ENCODE results near the gene UPF1. TPM values are rescaled to one million over a fixed set of nuclear protein-coding genes. Genes with fewer than 3 reads are reported as not detected.
"Not testable (repeated sequence)": the region's sequence is repeated elsewhere in the genome, so short reads cannot be mapped to it uniquely, and the experiment has no call there.

UPF1 gene
- total RNA-seq, 1 experiment from 2014 or later = 96.6 TPM

DNA sequence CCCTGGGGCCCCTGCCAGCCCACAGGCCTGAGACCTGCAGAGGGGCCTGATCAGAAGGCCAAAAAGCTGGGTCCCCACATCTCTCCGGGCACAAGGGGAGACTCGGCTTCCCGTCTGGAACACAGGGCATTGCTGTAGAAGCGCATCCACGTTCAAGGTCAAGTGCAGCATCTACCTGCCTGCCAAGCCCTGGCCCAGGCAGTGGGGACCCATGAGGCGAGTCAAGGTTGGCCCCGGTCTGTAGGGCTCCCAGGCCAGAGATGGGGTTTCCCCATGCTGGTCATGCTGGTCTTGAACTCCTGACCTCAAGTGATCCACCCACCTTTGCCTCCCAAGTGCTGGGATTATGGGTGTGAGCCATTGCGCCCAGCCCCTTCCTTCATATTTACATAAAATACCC is 27.1 kb upstream of the UPF1 start:
- DNase-seq = no peak
- no peaks in the 10 kb centered on the region for H3K27me3 ChIP-seq (replicated peaks; ENCODE audit: control insufficient read depth, insufficient read depth, low read length)
- H3K9me3 Mint-ChIP-seq (ENCODE audit: unreplicated experiment) = no peaks in the 10 kb centered on the region
- no peak overlapping the region for H3K4me3 Mint-ChIP-seq (ENCODE audit: unreplicated experiment)
- ChIA-PET CTCF (no interaction called here), POLR2A (no interaction called here)
- H3K27ac Mint-ChIP-seq (ENCODE audit: unreplicated experiment) = no peak overlapping the region
- H3K4me1 ChIP-seq = no peaks in the 10 kb centered on the region
- intact Hi-C loops (cut with micrococcal nuclease; ENCODE audit: unreplicated experiment) = no loop called here
- H3K27me3 Mint-ChIP-seq (ENCODE audit: insufficient read depth, unreplicated experiment) = no peaks in the 10 kb centered on the region
- H3K4me3 ChIP-seq (ENCODE audit: low read depth, low read length) = no peak overlapping the region
- TF ChIP-seq, protein P1, sequence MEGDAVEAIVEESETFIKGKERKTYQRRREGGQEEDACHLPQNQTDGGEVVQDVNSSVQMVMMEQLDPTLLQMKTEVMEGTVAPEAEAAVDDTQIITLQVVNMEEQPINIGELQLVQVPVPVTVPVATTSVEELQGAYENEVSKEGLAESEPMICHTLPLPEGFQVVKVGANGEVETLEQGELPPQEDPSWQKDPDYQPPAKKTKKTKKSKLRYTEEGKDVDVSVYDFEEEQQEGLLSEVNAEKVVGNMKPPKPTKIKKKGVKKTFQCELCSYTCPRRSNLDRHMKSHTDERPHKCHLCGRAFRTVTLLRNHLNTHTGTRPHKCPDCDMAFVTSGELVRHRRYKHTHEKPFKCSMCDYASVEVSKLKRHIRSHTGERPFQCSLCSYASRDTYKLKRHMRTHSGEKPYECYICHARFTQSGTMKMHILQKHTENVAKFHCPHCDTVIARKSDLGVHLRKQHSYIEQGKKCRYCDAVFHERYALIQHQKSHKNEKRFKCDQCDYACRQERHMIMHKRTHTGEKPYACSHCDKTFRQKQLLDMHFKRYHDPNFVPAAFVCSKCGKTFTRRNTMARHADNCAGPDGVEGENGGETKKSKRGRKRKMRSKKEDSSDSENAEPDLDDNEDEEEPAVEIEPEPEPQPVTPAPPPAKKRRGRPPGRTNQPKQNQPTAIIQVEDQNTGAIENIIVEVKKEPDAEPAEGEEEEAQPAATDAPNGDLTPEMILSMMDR (IDR thresholded peaks at IDR 0.05; ENCODE audit: insufficient read depth in 1 of 2, low read depth in 1 of 2, low read length in 1 of 2, severe bottlenecking in 1 of 2, unreplicated experiment in 1 of 2) = no peak
- H3K36me3 ChIP-seq (ENCODE audit: control insufficient read depth, insufficient read depth, low read length) = no peaks in the 10 kb centered on the region
- no peaks in the 10 kb centered on the region for H3K4me1 Mint-ChIP-seq (ENCODE audit: low read depth, unreplicated experiment)
- no TSS peak for BruUV-seq (replicated peaks)
- no peaks in the 10 kb centered on the region for H3K9me3 ChIP-seq
- no peaks in the 10 kb centered on the region for H3K36me3 Mint-ChIP-seq (ENCODE audit: insufficient read depth, unreplicated experiment)

DNA sequence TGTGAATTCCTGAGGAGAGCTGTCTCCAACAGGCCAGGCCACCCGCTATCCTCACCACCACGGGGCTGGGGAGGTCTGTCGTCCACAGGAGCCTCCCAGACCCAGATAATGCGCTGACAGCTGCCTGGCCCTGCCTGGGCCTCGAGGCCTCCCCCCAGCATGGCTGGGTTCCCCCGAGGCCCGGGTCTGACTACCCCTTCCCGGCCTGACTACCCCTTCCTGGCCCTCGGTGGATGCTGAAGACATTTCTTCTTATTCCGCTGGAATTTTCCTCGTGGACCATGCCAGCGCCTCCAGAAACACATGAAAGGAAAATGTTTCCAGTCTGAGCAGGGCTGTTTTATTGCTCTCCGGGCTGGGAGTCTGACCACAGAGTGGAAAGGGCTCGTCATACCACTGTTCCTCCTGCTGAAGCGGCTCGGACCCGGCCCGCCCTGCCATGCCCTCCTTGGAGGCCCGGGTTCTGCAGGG is 23.9 kb upstream of the UPF1 start:
- Mint-ChIP-seq H3K4me1 (ENCODE audit: low read depth, unreplicated experiment) (no peaks in the 10 kb centered on the region), H3K36me3 (ENCODE audit: insufficient read depth, unreplicated experiment) (no peaks in the 10 kb centered on the region), H3K27ac (ENCODE audit: unreplicated experiment) (no peak overlapping the region), H3K9me3 (ENCODE audit: unreplicated experiment) (no peaks in the 10 kb centered on the region), H3K4me3 (ENCODE audit: unreplicated experiment) (no peak overlapping the region), H3K27me3 (ENCODE audit: insufficient read depth, unreplicated experiment) (no peaks in the 10 kb centered on the region)
- no TSS peak for BruUV-seq (replicated peaks)
- H3K9me3 ChIP-seq = no peaks in the 10 kb centered on the region
- no peak for DNase-seq
- no peaks in the 10 kb centered on the region for H3K27me3 ChIP-seq (replicated peaks; ENCODE audit: control insufficient read depth, insufficient read depth, low read length)
- no peaks in the 10 kb centered on the region for H3K4me1 ChIP-seq
- H3K36me3 ChIP-seq (ENCODE audit: control insufficient read depth, insufficient read depth, low read length) = no peaks in the 10 kb centered on the region
- POLR2A ChIA-PET = no interaction called here
- intact Hi-C loops (cut with micrococcal nuclease; ENCODE audit: unreplicated experiment) = no loop called here
- TF ChIP-seq, protein P1 (IDR thresholded peaks at IDR 0.05; ENCODE audit: insufficient read depth in 1 of 2, low read depth in 1 of 2, low read length in 1 of 2, severe bottlenecking in 1 of 2, unreplicated experiment in 1 of 2) = no peak
- no peak overlapping the region for H3K4me3 ChIP-seq (ENCODE audit: low read depth, low read length)
- CTCF ChIA-PET = no interaction called here

DNA sequence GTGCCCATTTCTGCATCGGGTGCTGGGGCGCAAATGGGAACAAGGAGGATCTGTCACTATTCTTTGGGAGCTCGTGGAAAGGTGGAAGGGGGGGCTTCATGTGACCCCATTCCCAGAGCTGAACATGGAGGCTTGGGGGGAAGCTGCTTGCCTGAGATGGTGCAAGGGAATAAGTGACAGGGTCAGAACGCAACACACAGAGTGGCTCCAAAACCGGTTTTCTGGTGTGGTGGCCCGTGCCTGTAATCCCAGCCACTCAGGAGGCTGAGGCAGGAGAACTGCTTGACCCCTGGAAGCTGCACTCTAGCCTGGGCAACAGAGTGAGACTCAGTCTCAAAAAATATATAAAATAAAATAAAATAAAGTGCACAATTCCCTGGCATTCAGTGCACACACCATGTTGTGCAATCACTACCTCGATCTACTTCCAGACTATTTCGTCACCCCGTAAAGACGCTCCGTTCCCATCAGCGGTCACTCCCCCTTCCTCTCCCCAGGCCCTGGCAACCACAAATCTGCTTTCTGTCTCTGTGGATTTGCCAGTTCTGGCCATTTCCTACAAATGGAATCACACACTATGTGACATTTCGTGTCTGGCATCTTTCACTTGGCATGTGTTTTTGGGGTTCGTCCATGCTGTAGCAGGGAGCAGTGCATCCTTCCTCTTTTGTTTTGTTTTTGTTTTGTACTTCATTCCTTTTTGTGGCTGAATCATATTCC is 22.4 kb upstream of the UPF1 start:
- H3K36me3 Mint-ChIP-seq (ENCODE audit: insufficient read depth, unreplicated experiment) = no peaks in the 10 kb centered on the region
- no peak for DNase-seq
- H3K4me1 ChIP-seq = no peaks in the 10 kb centered on the region
- intact Hi-C loops (cut with micrococcal nuclease; ENCODE audit: unreplicated experiment) = no loop called here
- H3K27ac Mint-ChIP-seq (ENCODE audit: unreplicated experiment) = no peak overlapping the region
- H3K27me3 ChIP-seq (replicated peaks; ENCODE audit: control insufficient read depth, insufficient read depth, low read length) = no peaks in the 10 kb centered on the region
- H3K27me3 Mint-ChIP-seq (ENCODE audit: insufficient read depth, unreplicated experiment) = no peaks in the 10 kb centered on the region
- no peak overlapping the region for H3K4me3 ChIP-seq (ENCODE audit: low read depth, low read length)
- no peak overlapping the region for H3K4me3 Mint-ChIP-seq (ENCODE audit: unreplicated experiment)
- no peaks in the 10 kb centered on the region for H3K4me1 Mint-ChIP-seq (ENCODE audit: low read depth, unreplicated experiment)
- no TSS peak for BruUV-seq (replicated peaks)
- no peaks in the 10 kb centered on the region for H3K36me3 ChIP-seq (ENCODE audit: control insufficient read depth, insufficient read depth, low read length)
- TF ChIP-seq, protein P1 (IDR thresholded peaks at IDR 0.05; ENCODE audit: insufficient read depth in 1 of 2, low read depth in 1 of 2, low read length in 1 of 2, severe bottlenecking in 1 of 2, unreplicated experiment in 1 of 2) = no peak
- no peaks in the 10 kb centered on the region for H3K9me3 Mint-ChIP-seq (ENCODE audit: unreplicated experiment)
- ChIA-PET CTCF (no interaction called here), POLR2A (no interaction called here)
- no peaks in the 10 kb centered on the region for H3K9me3 ChIP-seq

DNA sequence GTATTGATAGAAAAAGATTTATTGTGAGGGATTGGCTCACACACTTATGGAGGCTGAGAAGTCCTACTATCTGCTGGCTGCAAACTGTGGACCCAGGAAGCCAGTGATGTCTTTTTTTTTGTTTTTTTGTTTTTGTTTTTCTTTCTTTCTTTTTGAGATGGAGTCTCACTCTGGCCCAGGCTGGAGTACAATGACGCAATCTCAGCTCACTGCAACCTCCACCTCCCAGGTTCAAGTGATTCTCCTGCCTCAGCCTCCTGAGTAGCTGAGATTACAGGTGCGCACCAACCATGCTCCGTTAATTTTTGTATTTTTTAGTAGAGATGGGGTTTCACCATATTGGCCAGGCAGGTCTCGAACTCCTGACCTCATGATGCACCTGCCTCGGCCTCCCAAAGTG is 20.1 kb upstream of the UPF1 start:
- CTCF ChIA-PET = not testable (repeated sequence)

More for the DNA sequence above, 20.1 kb upstream of the UPF1 start:
- H3K9me3 Mint-ChIP-seq (ENCODE audit: unreplicated experiment); H3K27ac Mint-ChIP-seq (ENCODE audit: unreplicated experiment); H3K4me3 ChIP-seq (ENCODE audit: low read depth, low read length); H3K4me1 Mint-ChIP-seq (ENCODE audit: low read depth, unreplicated experiment); H3K4me1 ChIP-seq; H3K9me3 ChIP-seq; H3K27me3 ChIP-seq (replicated peaks; ENCODE audit: control insufficient read depth, insufficient read depth, low read length); POLR2A ChIA-PET; H3K4me3 Mint-ChIP-seq (ENCODE audit: unreplicated experiment); H3K36me3 Mint-ChIP-seq (ENCODE audit: insufficient read depth, unreplicated experiment); BruUV-seq (replicated peaks); H3K27me3 Mint-ChIP-seq (ENCODE audit: insufficient read depth, unreplicated experiment); H3K36me3 ChIP-seq (ENCODE audit: control insufficient read depth, insufficient read depth, low read length); DNase-seq; intact Hi-C loops (cut with micrococcal nuclease; ENCODE audit: unreplicated experiment): not testable (repeated sequence)

All from Caco-2 (cell line).